HEK293 (cell line): Measurements from ENCODE around the gene KRT79.

Experiments used
- CTCF ChIA-PET: fragments of 350-600 bp; formaldehyde crosslinking; extraction: SDS; loops from one replicate; lab custom pipeline; 2021; ENCODE audit warnings: antibody characterized with exemption; lab: Yijun Ruan, JAX
- POLR2A ChIA-PET: fragments of 300-600 bp; formaldehyde crosslinking; extraction: SDS; loops from one replicate; lab custom pipeline; 2020; ENCODE audit warnings: antibody characterized with exemption, inconsistent platforms; lab: Yijun Ruan, JAX
- H3K27ac ChIP-seq: fragments of 200-500 bp; sonication (Bioruptor generic); 2 replicates; pipeline ENCODE4 v1.5.1; 2014; ENCODE audit warnings: low read depth, low read length, control low read depth, inconsistent platforms; ENCODE audit errors: extremely low read depth
- H3K36me3 ChIP-seq, 2 experiments: fragments of 200-500 bp in 1 of 2; sonication (Bioruptor generic) in 1 of 2; 1 replicate in 1 of 2; 2 replicates in 1 of 2; pipeline ENCODE4 v1.5.1; 2014 to 2017; ENCODE audit warnings: inconsistent platforms in 2 of 2, low read length in 2 of 2; ENCODE audit not compliant: control insufficient read depth in 2 of 2, insufficient read depth in 1 of 2
- H3K4me1 ChIP-seq: fragments of 200-500 bp; sonication (Bioruptor generic); 2 replicates; pipeline ENCODE4 v1.5.1; 2014; ENCODE audit warnings: mild to moderate bottlenecking, low read length, inconsistent platforms; ENCODE audit not compliant: control insufficient read depth, insufficient read depth
- H3K4me3 ChIP-seq: 2 replicates; pipeline ENCODE4 v1.5.1; 2011; ENCODE audit warnings: low read depth, mild to moderate bottlenecking, control low read depth, low read length, moderate library complexity
- H3K9me3 ChIP-seq: fragments of 200-500 bp; sonication (Bioruptor generic); 2 replicates; pipeline ENCODE4 v1.5.1; 2014; ENCODE audit warnings: low read depth, low read length, inconsistent platforms; ENCODE audit not compliant: control insufficient read depth, insufficient read depth
- BCL6B ChIP-seq: fragments of 450-650 bp; formaldehyde crosslinking; IDR thresholded peaks from 2 replicates; pipeline ENCODE4 v1.5.1; 2017; ENCODE audit warnings: missing biosample characterization, missing genetic modification characterization
- KLF8 ChIP-seq: fragments of 450-650 bp; formaldehyde crosslinking; IDR thresholded peaks from 2 replicates; pipeline ENCODE4 v1.5.1; 2016; ENCODE audit warnings: missing biosample characterization, missing genetic modification characterization
- PRDM2 ChIP-seq: fragments of 450-650 bp; formaldehyde crosslinking; IDR thresholded peaks from 2 replicates; pipeline ENCODE4 v1.5.1; 2016; ENCODE audit warnings: missing biosample characterization, missing genetic modification characterization, borderline replicate concordance
- SCRT2 ChIP-seq: fragments of 450-650 bp; formaldehyde crosslinking; IDR thresholded peaks from 2 replicates; pipeline ENCODE4 v1.5.1; 2016; ENCODE audit warnings: missing biosample characterization, missing genetic modification characterization
- SP2 ChIP-seq: fragments of 450-650 bp; formaldehyde crosslinking; IDR thresholded peaks from 2 replicates; pipeline ENCODE4 v1.5.1; 2016; ENCODE audit warnings: missing biosample characterization, missing genetic modification characterization
- ZNF155 ChIP-seq: fragments of 450-650 bp; formaldehyde crosslinking; IDR thresholded peaks from 2 replicates; pipeline ENCODE4 v1.5.1; 2016; ENCODE audit warnings: missing biosample characterization, missing genetic modification characterization
- ZNF16 ChIP-seq: fragments of 450-650 bp; formaldehyde crosslinking; IDR thresholded peaks from 2 replicates; pipeline ENCODE4 v1.5.1; 2016; ENCODE audit warnings: low read depth, missing biosample characterization, missing genetic modification characterization
- ZNF19 ChIP-seq: fragments of 450-650 bp; formaldehyde crosslinking; IDR thresholded peaks from 2 replicates; pipeline ENCODE4; 2016; ENCODE audit warnings: missing biosample characterization, missing genetic modification characterization, low read depth
- ZNF223 ChIP-seq: fragments of 450-650 bp; formaldehyde crosslinking; IDR thresholded peaks from 2 replicates; pipeline ENCODE4 v1.5.1; 2016; ENCODE audit warnings: missing biosample characterization, missing genetic modification characterization
- ZNF239 ChIP-seq: fragments of 450-650 bp; formaldehyde crosslinking; IDR thresholded peaks from 2 replicates; pipeline ENCODE4 v1.5.1; 2016; ENCODE audit warnings: missing biosample characterization, missing genetic modification characterization
- ZNF292 ChIP-seq: fragments of 450-650 bp; formaldehyde crosslinking; IDR thresholded peaks from 2 replicates; pipeline ENCODE4 v1.5.1; 2016; ENCODE audit warnings: low read depth, missing biosample characterization, missing genetic modification characterization, borderline replicate concordance
- ZNF394 ChIP-seq: fragments of 450-650 bp; formaldehyde crosslinking; IDR thresholded peaks from 2 replicates; pipeline ENCODE4 v1.5.1; 2016; ENCODE audit warnings: missing biosample characterization, missing genetic modification characterization, mild to moderate bottlenecking, moderate library complexity, borderline replicate concordance
- ZNF423 ChIP-seq: fragments of 450-650 bp; formaldehyde crosslinking; IDR thresholded peaks from 2 replicates; pipeline ENCODE4 v1.5.1; 2016; ENCODE audit warnings: missing biosample characterization, missing genetic modification characterization
- ZNF558 ChIP-seq: fragments of 450-650 bp; formaldehyde crosslinking; IDR thresholded peaks from 2 replicates; pipeline ENCODE4 v1.5.1; 2016; ENCODE audit warnings: missing biosample characterization, missing genetic modification characterization
- ZNF704 ChIP-seq: fragments of 450-650 bp; formaldehyde crosslinking; IDR thresholded peaks from 2 replicates; pipeline ENCODE4 v1.5.1; 2016; ENCODE audit warnings: missing biosample characterization, missing genetic modification characterization
- ZNF837 ChIP-seq: fragments of 450-650 bp; formaldehyde crosslinking; IDR thresholded peaks from 2 replicates; pipeline ENCODE4 v1.5.1; 2016; ENCODE audit warnings: missing biosample characterization, missing genetic modification characterization

Gene KRT79

GRCh38 chr12:52814710-52815155, 19.4 kb downstream of the KRT79 start (continued):
- TF ChIP-seq BCL6B (no peak), ZNF292 (tag by site-specific recombination) (no peak)

- no peak within 1 kb of the TSS for H3K4me3 ChIP-seq
- H3K27ac ChIP-seq, result no peak within 1 kb of the TSS
- ChIA-PET POLR2A (no interaction called here), CTCF (interaction anchor here (0.8 kb wide), 1 partner anchor 12 kb away, joined by 4 read pairs; no protein-coding TSS in a partner anchor)
- no peaks in the 10 kb centered on the region for H3K4me1 ChIP-seq
- H3K9me3 ChIP-seq, result no peaks in the 10 kb centered on the region
- H3K36me3 ChIP-seq, result no peaks in the 10 kb centered on the region
- TF ChIP-seq ZNF423 (tag by site-specific recombination), result no peak
These were observed 20.0 kb downstream of the KRT79 start, which contains the start of gene KRT4 for GRCh38 chr12:52813885-52814709. KRT4 (minus strand) TSS chr12:52814116; CDS start chr12:52814058, 58 bp downstream.

- POLR2A ChIA-PET, result no interaction called here
These were observed 20.8 kb downstream of the KRT79 start for GRCh38 chr12:52813203-52813819.

GRCh38 chr12:52812749-52813148, 21.4 kb downstream of the KRT79 start:
- Histone ChIP-seq H3K4me3 (no peak overlapping the region), H3K27ac (no peak overlapping the region), H3K9me3 (no peaks in the 10 kb centered on the region), H3K4me1 (no peaks in the 10 kb centered on the region), H3K36me3 (no peaks in the 10 kb centered on the region)
- ChIA-PET POLR2A (no interaction called here), CTCF (interaction anchor here (0.5 to 1.2 kb wide), 3 partner anchors 11 to 656 kb away, joined by 3 to 4 read pairs (median 4); no protein-coding TSS in a partner anchor)
- TF ChIP-seq KLF8 (tag by site-specific recombination) (no peak), ZNF223 (tag by site-specific recombination) (no peak)

More at GRCh38 chr12:52813203-52813819, 20.8 kb downstream of the KRT79 start:
- H3K4me1 ChIP-seq, result no peaks in the 10 kb centered on the region
- CTCF ChIA-PET, result interaction anchor here (0.5 to 1.2 kb wide), 3 partner anchors 11 to 657 kb away, joined by 3 to 4 read pairs (median 4); no protein-coding TSS in a partner anchor
- no peaks in the 10 kb centered on the region for H3K9me3 ChIP-seq
- H3K4me3 ChIP-seq, result no peak overlapping the region
- no peaks in the 10 kb centered on the region for H3K36me3 ChIP-seq
- no peak overlapping the region for H3K27ac ChIP-seq
- no peak for TF ChIP-seq SCRT2 (tag by site-specific recombination)
- no peak for TF ChIP-seq ZNF704 (tag by site-specific recombination)
- TF ChIP-seq SP2 (tag by site-specific recombination), result no peak
- TF ChIP-seq ZNF837, result no peak
- no peak for TF ChIP-seq ZNF239 (tag by site-specific recombination)
- no peak for TF ChIP-seq ZNF558
- TF ChIP-seq ZNF16 (tag by site-specific recombination), result no peak

GRCh38 chr12:52812073-52812400, 22.1 kb downstream of the KRT79 start:
- H3K4me1 ChIP-seq, result no peaks in the 10 kb centered on the region
- H3K36me3 ChIP-seq, result no peaks in the 10 kb centered on the region
- no peaks in the 10 kb centered on the region for H3K9me3 ChIP-seq
- H3K4me3 ChIP-seq, result no peak overlapping the region
- no peak overlapping the region for H3K27ac ChIP-seq
- ChIA-PET CTCF (interaction anchor here (0.6 kb wide), 1 partner anchor 54 kb away, joined by 3 read pairs; no protein-coding TSS in a partner anchor), POLR2A (no interaction called here)
- TF ChIP-seq PRDM2 (tag by site-specific recombination), result no peak
- no peak for TF ChIP-seq ZNF155
- TF ChIP-seq ZNF394 (tag by site-specific recombination), result no peak
- no peak for TF ChIP-seq ZNF19 (tag by site-specific recombination)
